Neural cell (in vitro differentiated cells): ENCODE measurements around the gene FGF8.

Source experiments
- EP300 ChIP-seq: fragments of 450-650 bp; conservative IDR thresholded peaks from 2 replicates; pipeline ENCODE4 v1.6.1; 2014; ENCODE audit warnings: antibody characterized with exemption, mild to moderate bottlenecking, moderate library complexity; ENCODE audit not compliant: poor library complexity, severe bottlenecking
- EZH2 ChIP-seq: fragments of 200-600, 300-800 bp; shearing (Covaris generic), sonication (generic); IDR thresholded peaks from 2 replicates; pipeline ENCODE4 v1.6.1; 2014; ENCODE audit warnings: antibody characterized with exemption, low read length, borderline replicate concordance, mild to moderate bottlenecking; ENCODE audit not compliant: insufficient read depth, poor library complexity, severe bottlenecking
- POLR2AphosphoS5 ChIP-seq: IDR thresholded peaks from 2 replicates; pipeline ENCODE4 v1.6.1; 2012
- RAD21 ChIP-seq: fragments of 450-650 bp; conservative IDR thresholded peaks from 2 replicates; pipeline ENCODE4 v1.6.1; 2014; ENCODE audit warnings: antibody characterized with exemption, mild to moderate bottlenecking, moderate library complexity
- REST ChIP-seq: IDR thresholded peaks from 2 replicates; pipeline ENCODE4 v1.6.1; 2012; ENCODE audit warnings: borderline replicate concordance
- TF ChIP-seq, protein P1 (sequence below): fragments of 450-650 bp; IDR thresholded peaks from 2 replicates; pipeline ENCODE4 v1.5.1; 2014; ENCODE audit warnings: antibody characterized with exemption, mild to moderate bottlenecking, moderate library complexity; ENCODE audit not compliant: poor library complexity, severe bottlenecking

GRCh38 chr10:101766306-101766705 lies 9.6 kb downstream of the FGF8 start:
- TF ChIP-seq, protein P1, sequence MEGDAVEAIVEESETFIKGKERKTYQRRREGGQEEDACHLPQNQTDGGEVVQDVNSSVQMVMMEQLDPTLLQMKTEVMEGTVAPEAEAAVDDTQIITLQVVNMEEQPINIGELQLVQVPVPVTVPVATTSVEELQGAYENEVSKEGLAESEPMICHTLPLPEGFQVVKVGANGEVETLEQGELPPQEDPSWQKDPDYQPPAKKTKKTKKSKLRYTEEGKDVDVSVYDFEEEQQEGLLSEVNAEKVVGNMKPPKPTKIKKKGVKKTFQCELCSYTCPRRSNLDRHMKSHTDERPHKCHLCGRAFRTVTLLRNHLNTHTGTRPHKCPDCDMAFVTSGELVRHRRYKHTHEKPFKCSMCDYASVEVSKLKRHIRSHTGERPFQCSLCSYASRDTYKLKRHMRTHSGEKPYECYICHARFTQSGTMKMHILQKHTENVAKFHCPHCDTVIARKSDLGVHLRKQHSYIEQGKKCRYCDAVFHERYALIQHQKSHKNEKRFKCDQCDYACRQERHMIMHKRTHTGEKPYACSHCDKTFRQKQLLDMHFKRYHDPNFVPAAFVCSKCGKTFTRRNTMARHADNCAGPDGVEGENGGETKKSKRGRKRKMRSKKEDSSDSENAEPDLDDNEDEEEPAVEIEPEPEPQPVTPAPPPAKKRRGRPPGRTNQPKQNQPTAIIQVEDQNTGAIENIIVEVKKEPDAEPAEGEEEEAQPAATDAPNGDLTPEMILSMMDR = no peak
- no peak for TF ChIP-seq POLR2AphosphoS5
- no peak for TF ChIP-seq EP300
- no peak for TF ChIP-seq RAD21
- TF ChIP-seq EZH2 = no peak
- TF ChIP-seq REST = no peak
